ENCODE data around the gene PIP5K1C. TPM values are rescaled to one million over a fixed set of nuclear protein-coding genes. Genes with fewer than 3 reads are reported as not detected.

PIP5K1C gene
- total RNA-seq, 1 experiment from 2014 or later = 24.5 TPM

DNA sequence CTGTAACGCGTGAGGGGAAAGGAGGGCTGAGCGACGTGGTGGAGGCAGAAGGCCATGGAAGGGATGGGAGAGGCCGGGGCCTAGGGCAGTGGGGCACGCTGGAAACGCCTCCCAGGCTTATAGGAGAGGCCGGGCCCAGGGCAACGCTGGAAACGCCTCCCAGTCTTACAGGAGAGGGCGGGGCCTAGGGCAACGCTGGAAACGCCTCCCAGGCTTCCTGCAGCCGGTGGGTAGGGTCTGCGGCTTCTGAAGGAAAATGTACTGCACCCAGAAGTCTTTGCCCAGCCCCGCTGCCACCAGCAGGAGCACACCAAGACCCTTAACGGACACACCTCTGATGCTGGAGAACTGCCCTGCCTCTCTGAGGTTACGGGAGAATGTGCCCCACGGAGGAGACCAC, 82.8 kb downstream of the PIP5K1C start:
- H3K27me3 ChIP-seq (replicated peaks; ENCODE audit: control insufficient read depth, insufficient read depth, low read length) = no peaks in the 10 kb centered on the region
- BruUV-seq (replicated peaks) = no TSS peak
- no peak overlapping the region for H3K4me3 ChIP-seq (ENCODE audit: low read depth, low read length)
- ChIA-PET CTCF (interaction anchor here (0.8 kb wide), 1 partner anchor 180 kb away, joined by 3 read pairs; no protein-coding TSS in a partner anchor), POLR2A (no interaction called here)
- H3K27ac Mint-ChIP-seq (ENCODE audit: unreplicated experiment) = no peak overlapping the region
- no peaks in the 10 kb centered on the region; the same call in 1 of the 2 replicates for H3K36me3 ChIP-seq (ENCODE audit: control insufficient read depth, insufficient read depth, low read length)
- no peaks in the 10 kb centered on the region for H3K27me3 Mint-ChIP-seq (ENCODE audit: insufficient read depth, unreplicated experiment)
- intact Hi-C loops (cut with micrococcal nuclease; ENCODE audit: unreplicated experiment) = no loop called here
- no peaks in the 10 kb centered on the region for H3K9me3 Mint-ChIP-seq (ENCODE audit: unreplicated experiment)
- H3K36me3 Mint-ChIP-seq (ENCODE audit: insufficient read depth, unreplicated experiment) = peaks cover 12% of the 10 kb centered on the region
- no peak overlapping the region for H3K4me3 Mint-ChIP-seq (ENCODE audit: unreplicated experiment)
- H3K4me1 ChIP-seq = no peaks in the 10 kb centered on the region
- H3K9me3 ChIP-seq = no peaks in the 10 kb centered on the region
- TF ChIP-seq, protein P1, sequence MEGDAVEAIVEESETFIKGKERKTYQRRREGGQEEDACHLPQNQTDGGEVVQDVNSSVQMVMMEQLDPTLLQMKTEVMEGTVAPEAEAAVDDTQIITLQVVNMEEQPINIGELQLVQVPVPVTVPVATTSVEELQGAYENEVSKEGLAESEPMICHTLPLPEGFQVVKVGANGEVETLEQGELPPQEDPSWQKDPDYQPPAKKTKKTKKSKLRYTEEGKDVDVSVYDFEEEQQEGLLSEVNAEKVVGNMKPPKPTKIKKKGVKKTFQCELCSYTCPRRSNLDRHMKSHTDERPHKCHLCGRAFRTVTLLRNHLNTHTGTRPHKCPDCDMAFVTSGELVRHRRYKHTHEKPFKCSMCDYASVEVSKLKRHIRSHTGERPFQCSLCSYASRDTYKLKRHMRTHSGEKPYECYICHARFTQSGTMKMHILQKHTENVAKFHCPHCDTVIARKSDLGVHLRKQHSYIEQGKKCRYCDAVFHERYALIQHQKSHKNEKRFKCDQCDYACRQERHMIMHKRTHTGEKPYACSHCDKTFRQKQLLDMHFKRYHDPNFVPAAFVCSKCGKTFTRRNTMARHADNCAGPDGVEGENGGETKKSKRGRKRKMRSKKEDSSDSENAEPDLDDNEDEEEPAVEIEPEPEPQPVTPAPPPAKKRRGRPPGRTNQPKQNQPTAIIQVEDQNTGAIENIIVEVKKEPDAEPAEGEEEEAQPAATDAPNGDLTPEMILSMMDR (IDR thresholded peaks at IDR 0.05; ENCODE audit: insufficient read depth in 1 of 2, low read depth in 1 of 2, low read length in 1 of 2, severe bottlenecking in 1 of 2, unreplicated experiment in 1 of 2) = no peak
- no peak for DNase-seq
- no peaks in the 10 kb centered on the region for H3K4me1 Mint-ChIP-seq (ENCODE audit: low read depth, unreplicated experiment)

- H3K4me1 Mint-ChIP-seq (ENCODE audit: low read depth, unreplicated experiment) = no peaks in the 10 kb centered on the region
- no peaks in the 10 kb centered on the region for H3K27me3 Mint-ChIP-seq (ENCODE audit: insufficient read depth, unreplicated experiment)
- H3K4me3 ChIP-seq (ENCODE audit: low read depth, low read length) = no peak overlapping the region
- no peaks in the 10 kb centered on the region for H3K36me3 Mint-ChIP-seq (ENCODE audit: insufficient read depth, unreplicated experiment)
- no peaks in the 10 kb centered on the region for H3K36me3 ChIP-seq (ENCODE audit: control insufficient read depth, insufficient read depth, low read length)
- TF ChIP-seq, protein P1 (IDR thresholded peaks at IDR 0.05; ENCODE audit: insufficient read depth in 1 of 2, low read depth in 1 of 2, low read length in 1 of 2, severe bottlenecking in 1 of 2, unreplicated experiment in 1 of 2) = no peak
- ChIA-PET POLR2A (no interaction called here), CTCF (interaction anchor here (0.6 kb wide), 1 partner anchor 954 kb away, joined by 7 read pairs; no protein-coding TSS in a partner anchor)
- H3K27me3 ChIP-seq (replicated peaks; ENCODE audit: control insufficient read depth, insufficient read depth, low read length) = no peaks in the 10 kb centered on the region
- H3K4me3 Mint-ChIP-seq (ENCODE audit: unreplicated experiment) = no peak overlapping the region
- no peak overlapping the region for H3K27ac Mint-ChIP-seq (ENCODE audit: unreplicated experiment)
- no peaks in the 10 kb centered on the region for H3K9me3 Mint-ChIP-seq (ENCODE audit: unreplicated experiment)
- intact Hi-C loops (cut with micrococcal nuclease; ENCODE audit: unreplicated experiment) = no loop called here
- no TSS peak for BruUV-seq (replicated peaks)
- H3K9me3 ChIP-seq = no peaks in the 10 kb centered on the region
- no peak for DNase-seq
- no peaks in the 10 kb centered on the region for H3K4me1 ChIP-seq
These were observed 84.6 kb downstream of the PIP5K1C start for GRCh38 chr19:3615524-3616135.

GRCh38 chr19:3614858-3615505, 85.3 kb downstream of the PIP5K1C start:
- H3K9me3 Mint-ChIP-seq (ENCODE audit: unreplicated experiment) = no peaks in the 10 kb centered on the region
- H3K27me3 ChIP-seq (replicated peaks; ENCODE audit: control insufficient read depth, insufficient read depth, low read length) = no peaks in the 10 kb centered on the region
- TF ChIP-seq, protein P1 (IDR thresholded peaks at IDR 0.05; ENCODE audit: insufficient read depth in 1 of 2, low read depth in 1 of 2, low read length in 1 of 2, severe bottlenecking in 1 of 2, unreplicated experiment in 1 of 2) = no peak
- no peaks in the 10 kb centered on the region for H3K27me3 Mint-ChIP-seq (ENCODE audit: insufficient read depth, unreplicated experiment)
- H3K9me3 ChIP-seq = no peaks in the 10 kb centered on the region
- POLR2A ChIA-PET = no interaction called here
- intact Hi-C loops (cut with micrococcal nuclease; ENCODE audit: unreplicated experiment) = no loop called here
- no TSS peak for BruUV-seq (replicated peaks)
- H3K4me3 ChIP-seq (ENCODE audit: low read depth, low read length) = no peak overlapping the region
- H3K36me3 Mint-ChIP-seq (ENCODE audit: insufficient read depth, unreplicated experiment) = no peaks in the 10 kb centered on the region
- no peaks in the 10 kb centered on the region for H3K36me3 ChIP-seq (ENCODE audit: control insufficient read depth, insufficient read depth, low read length)
- no peaks in the 10 kb centered on the region for H3K4me1 ChIP-seq
- no peak overlapping the region for H3K27ac Mint-ChIP-seq (ENCODE audit: unreplicated experiment)
- DNase-seq = no peak
- H3K4me3 Mint-ChIP-seq (ENCODE audit: unreplicated experiment) = no peak overlapping the region
- CTCF ChIA-PET = no interaction called here
- H3K4me1 Mint-ChIP-seq (ENCODE audit: low read depth, unreplicated experiment) = no peaks in the 10 kb centered on the region
